ENCODE measurements around the gene PDGFRA.

The PDGFRA gene

GRCh38 chr4:54265366-54265765, 36.3 kb downstream of the PDGFRA start:
- DNase-seq = no peak

- DNase-seq = no peak
Observed at GRCh38 chr4:54268151-54268550, 39.1 kb downstream of the PDGFRA start.

GRCh38 chr4:54271464-54271863, 42.4 kb downstream of the PDGFRA start:
- no peak for DNase-seq

- DNase-seq = no peak
Observed at GRCh38 chr4:54272051-54272450, 43.0 kb downstream of the PDGFRA start.

GRCh38 chr4:54274264-54274663, 45.2 kb downstream of the PDGFRA start:
- no peak for DNase-seq

GRCh38 chr4:54274795-54275665, 45.9 kb downstream of the PDGFRA start:
- no peak for DNase-seq

GRCh38 chr4:54276641-54277430, 47.7 kb downstream of the PDGFRA start:
- no peak for DNase-seq

- no peak for DNase-seq
Observed at GRCh38 chr4:54277691-54278090, 48.6 kb downstream of the PDGFRA start.

- no peak for DNase-seq
Observed at GRCh38 chr4:54278216-54278615, 49.1 kb downstream of the PDGFRA start.

GRCh38 chr4:54281054-54281766, 52.1 kb downstream of the PDGFRA start:
- peak; percentile 2 for DNase-seq

GRCh38 chr4:54282837-54283236, 53.7 kb downstream of the PDGFRA start:
- DNase-seq = no peak

- no peak for DNase-seq
Observed at GRCh38 chr4:54289316-54289715, 60.2 kb downstream of the PDGFRA start.

- DNase-seq = no peak
Observed at GRCh38 chr4:54290980-54291379, 61.9 kb downstream of the PDGFRA start.

- no peak for DNase-seq
Observed at GRCh38 chr4:54296548-54297203, 67.6 kb downstream of the PDGFRA start.

GRCh38 chr4:54308110-54308509, 79.0 kb downstream of the PDGFRA start:
- no peak for DNase-seq

GRCh38 chr4:54315561-54316538, 86.8 kb downstream of the PDGFRA start:
- DNase-seq = no peak

GRCh38 chr4:54317690-54318089, 88.6 kb downstream of the PDGFRA start:
- DNase-seq = no peak

- no peak for DNase-seq
Observed at GRCh38 chr4:54318904-54319303, 89.8 kb downstream of the PDGFRA start.

GRCh38 chr4:54320826-54321685, 92.0 kb downstream of the PDGFRA start:
- DNase-seq = no peak

- DNase-seq = no peak
Observed at GRCh38 chr4:54322818-54323417, 93.8 kb downstream of the PDGFRA start.

All from NCI-H446 treated with DMSO at 0.1 percent for 48 hours (cell line).